ENCODE results near the gene DCXR. TPM values are rescaled to one million over a fixed set of nuclear protein-coding genes. Genes with fewer than 3 reads are reported as not detected.

The DCXR gene
- total and polyA plus RNA-seq, 2 of the 4 experiments (the other 2 are of a cell fraction) = 36.6 to 139 TPM

- WGBS, 2 experiments (ENCODE audit: extremely low coverage in 2 of 2, insufficient read length in 1 of 2) = no CpG with 5 or more reads among the region's 6 CpGs
- ChIA-PET POLR2A (ENCODE audit: unreplicated experiment) (no interaction called here), CTCF (no interaction called here)
- no peak overlapping the region for H2BK20ac ChIP-seq (ENCODE audit: low read depth, low read length)
- intact Hi-C loops (cut with micrococcal nuclease) (no loop called here), dilution Hi-C loops (cut with HindIII; ENCODE audit: low sequenced_read_pairs, unreplicated experiment) (no loop called here), in situ Hi-C loops (cut with MboI; ENCODE audit: low sequenced_read_pairs) (no loop called here)
- TF ChIP-seq MAFK (IDR thresholded peaks at IDR 0.05; ENCODE audit: low read depth, low read length) = no peak
- TF ChIP-seq CTCF (conservative IDR thresholded peaks at IDR 0.05; ENCODE audit: low read depth, low read length) = no peak
- TF ChIP-seq NFE2L2 (IDR thresholded peaks at IDR 0.05; ENCODE audit: low read depth, low read length) = no peak
- no peak for TF ChIP-seq FOS (IDR thresholded peaks at IDR 0.05; ENCODE audit: low read depth, low read length)
- TF ChIP-seq RCOR1 (IDR thresholded peaks at IDR 0.05; ENCODE audit: insufficient replicate concordance, low read length) = no peak
- no peak for TF ChIP-seq BHLHE40 (IDR thresholded peaks at IDR 0.05; ENCODE audit: low read depth, low read length)
- TF ChIP-seq USF2 (IDR thresholded peaks at IDR 0.05; ENCODE audit: low read depth, low read length) = no peak
- H2AK5ac ChIP-seq (ENCODE audit: low read depth, low read length) = no peak overlapping the region
- H3K27me3 ChIP-seq (ENCODE audit: control insufficient read depth, insufficient read depth, low read length) = no peaks in the 10 kb centered on the region
- H2AK9ac ChIP-seq (replicated peaks; ENCODE audit: low read depth, low read length, poor library complexity) = no peak overlapping the region
- no peak overlapping the region for H4K8ac ChIP-seq (ENCODE audit: low read depth in 2 of 2, low read length in 2 of 2)
- H2BK15ac ChIP-seq (ENCODE audit: low read depth, low read length) = no peak overlapping the region
- H4K91ac ChIP-seq (ENCODE audit: insufficient read depth, low read depth, low read length) = no peak overlapping the region
- H3K18ac ChIP-seq (ENCODE audit: low read depth, low read length) = no peak overlapping the region
- no peak overlapping the region for H3K9ac ChIP-seq (ENCODE audit: low read depth, low read length)
- H3K14ac ChIP-seq (replicated peaks; ENCODE audit: low read depth, low read length) = no peak overlapping the region
- no peaks in the 10 kb centered on the region for H3K79me1 ChIP-seq (ENCODE audit: low read depth in 1 of 2, low read length in 2 of 2)
- no TSS peak for BruUV-seq (replicated peaks)
- H3K4me3 ChIP-seq (ENCODE audit: insufficient read depth, low read depth, low read length) = no peak overlapping the region
- H3K4me2 ChIP-seq (ENCODE audit: low read depth, low read length) = no peak overlapping the region
- H3K9me3 ChIP-seq (ENCODE audit: control insufficient read depth, insufficient read depth, low read length) = no peaks in the 10 kb centered on the region
- H2BK5ac ChIP-seq (ENCODE audit: low read depth, low read length, poor library complexity, severe bottlenecking) = no peak overlapping the region
- no peaks in the 10 kb centered on the region for H3K36me3 ChIP-seq (ENCODE audit: control insufficient read depth, insufficient read depth, low read length)
- H3K56ac ChIP-seq (ENCODE audit: extremely low read depth, insufficient read depth, low read length) = no peak overlapping the region
- no peak for DNase-seq
- H2AFZ ChIP-seq (replicated peaks; ENCODE audit: low read length, poor library complexity) = no peak overlapping the region
- no peaks in the 10 kb centered on the region for H3K9me1 ChIP-seq (ENCODE audit: insufficient read depth, low read length)
- no peak overlapping the region for H3K4ac ChIP-seq (ENCODE audit: low read depth, low read length)
- H3K23ac ChIP-seq (ENCODE audit: low read depth, low read length) = no peak overlapping the region
- H3K27ac ChIP-seq (ENCODE audit: insufficient read depth, low read length) = no peak overlapping the region
- H3K4me1 ChIP-seq (ENCODE audit: control insufficient read depth, insufficient read depth, low read length) = no peaks in the 10 kb centered on the region
- ATAC-seq (ENCODE audit: low read depth) = no peak
- H4K5ac ChIP-seq (ENCODE audit: low read depth, low read length) = no peak overlapping the region
- no peaks in the 10 kb centered on the region for H4K20me1 ChIP-seq (ENCODE audit: insufficient read depth, low read length)
- no peak overlapping the region for H2BK120ac ChIP-seq (ENCODE audit: low read depth, low read length)
These were observed 35.3 kb upstream of the DCXR start for GRCh38 chr17:82072827-82073226.

All from IMR-90 (cell line).